ENCODE measurements around the gene GPX5. TPM values are rescaled to one million over a fixed set of nuclear protein-coding genes. Genes with fewer than 3 reads are reported as not detected.

Gene GPX5
- total RNA-seq, 1 donor from 2014 or later = not detected

DNA sequence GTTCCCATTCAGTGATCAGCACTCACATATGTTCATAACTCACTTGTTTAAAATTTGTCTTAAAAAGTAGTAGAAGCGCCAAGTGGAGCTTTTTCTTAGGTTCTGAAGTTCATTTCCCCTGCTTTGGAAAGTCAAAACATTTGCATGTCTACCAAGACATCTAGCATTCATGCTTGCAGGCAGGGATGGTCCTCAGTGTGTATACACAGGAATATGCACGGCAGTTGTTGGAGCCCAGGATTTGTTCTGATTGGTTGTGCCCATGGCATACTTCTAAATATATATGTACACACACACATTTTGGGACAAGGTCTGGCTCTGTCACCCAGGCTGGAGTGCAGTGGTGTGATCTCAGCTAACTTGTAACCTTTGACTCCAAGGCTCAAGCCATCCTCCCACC, 7.7 kb upstream of the GPX5 start:
- no peak overlapping the region for H3K27ac Mint-ChIP-seq (ENCODE audit: unreplicated experiment)
- TF ChIP-seq, protein P1, sequence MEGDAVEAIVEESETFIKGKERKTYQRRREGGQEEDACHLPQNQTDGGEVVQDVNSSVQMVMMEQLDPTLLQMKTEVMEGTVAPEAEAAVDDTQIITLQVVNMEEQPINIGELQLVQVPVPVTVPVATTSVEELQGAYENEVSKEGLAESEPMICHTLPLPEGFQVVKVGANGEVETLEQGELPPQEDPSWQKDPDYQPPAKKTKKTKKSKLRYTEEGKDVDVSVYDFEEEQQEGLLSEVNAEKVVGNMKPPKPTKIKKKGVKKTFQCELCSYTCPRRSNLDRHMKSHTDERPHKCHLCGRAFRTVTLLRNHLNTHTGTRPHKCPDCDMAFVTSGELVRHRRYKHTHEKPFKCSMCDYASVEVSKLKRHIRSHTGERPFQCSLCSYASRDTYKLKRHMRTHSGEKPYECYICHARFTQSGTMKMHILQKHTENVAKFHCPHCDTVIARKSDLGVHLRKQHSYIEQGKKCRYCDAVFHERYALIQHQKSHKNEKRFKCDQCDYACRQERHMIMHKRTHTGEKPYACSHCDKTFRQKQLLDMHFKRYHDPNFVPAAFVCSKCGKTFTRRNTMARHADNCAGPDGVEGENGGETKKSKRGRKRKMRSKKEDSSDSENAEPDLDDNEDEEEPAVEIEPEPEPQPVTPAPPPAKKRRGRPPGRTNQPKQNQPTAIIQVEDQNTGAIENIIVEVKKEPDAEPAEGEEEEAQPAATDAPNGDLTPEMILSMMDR (IDR thresholded peaks at IDR 0.05) = no peak
- no peaks in the 10 kb centered on the region for H3K36me3 Mint-ChIP-seq (ENCODE audit: low read depth)
- no peaks in the 10 kb centered on the region for H3K9me3 Mint-ChIP-seq (ENCODE audit: low read depth)
- DNase-seq (ENCODE audit: low spot score) = no peak
- H3K27me3 Mint-ChIP-seq (ENCODE audit: low read depth) = peaks cover 38% of the 10 kb centered on the region
- H3K4me1 Mint-ChIP-seq (ENCODE audit: low read depth) = no peaks in the 10 kb centered on the region
- H3K4me3 Mint-ChIP-seq (ENCODE audit: unreplicated experiment) = no peak overlapping the region

DNA sequence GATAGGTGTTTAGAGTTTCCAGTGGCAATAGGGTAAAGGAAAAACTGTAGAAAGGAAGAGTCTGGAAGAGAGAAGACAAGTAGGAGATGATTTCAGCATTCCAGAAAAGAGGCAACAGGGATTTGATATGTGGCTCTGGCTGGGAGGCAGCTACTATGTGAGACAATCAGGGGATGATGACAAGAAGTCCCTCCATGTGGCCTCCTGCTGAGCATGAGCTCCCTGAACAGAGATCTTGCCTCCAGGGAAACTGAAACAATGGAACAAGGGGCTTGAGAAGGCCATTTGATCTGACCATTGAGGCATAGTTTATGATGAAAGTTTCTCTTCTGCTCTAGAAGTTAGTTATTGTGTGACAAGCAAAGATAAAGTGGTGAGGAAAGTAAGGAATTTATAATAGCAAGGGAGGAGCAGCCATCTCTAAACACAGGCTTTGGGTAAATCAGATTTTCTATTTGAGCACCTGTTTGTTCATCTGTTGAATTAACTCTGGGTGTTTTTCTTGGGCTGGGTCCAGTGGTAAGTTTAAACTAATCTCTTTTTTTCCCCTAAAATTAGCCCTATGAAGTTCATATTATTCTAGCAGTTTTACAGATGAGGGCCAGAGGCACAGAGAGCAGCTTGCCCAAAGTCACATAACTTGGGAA, 3.0 kb upstream of the GPX5 start:
- TF ChIP-seq, protein P1 (IDR thresholded peaks at IDR 0.05) = no peak
- H3K4me1 Mint-ChIP-seq (ENCODE audit: low read depth) = no peaks in the 10 kb centered on the region
- no peaks in the 10 kb centered on the region for H3K9me3 Mint-ChIP-seq (ENCODE audit: low read depth)
- DNase-seq (ENCODE audit: low spot score) = no peak
- H3K4me3 Mint-ChIP-seq (ENCODE audit: unreplicated experiment) = no peak overlapping the region
- no peak overlapping the region for H3K27ac Mint-ChIP-seq (ENCODE audit: unreplicated experiment)
- H3K36me3 Mint-ChIP-seq (ENCODE audit: low read depth) = no peaks in the 10 kb centered on the region
- peaks cover 42% of the 10 kb centered on the region for H3K27me3 Mint-ChIP-seq (ENCODE audit: low read depth)

DNA sequence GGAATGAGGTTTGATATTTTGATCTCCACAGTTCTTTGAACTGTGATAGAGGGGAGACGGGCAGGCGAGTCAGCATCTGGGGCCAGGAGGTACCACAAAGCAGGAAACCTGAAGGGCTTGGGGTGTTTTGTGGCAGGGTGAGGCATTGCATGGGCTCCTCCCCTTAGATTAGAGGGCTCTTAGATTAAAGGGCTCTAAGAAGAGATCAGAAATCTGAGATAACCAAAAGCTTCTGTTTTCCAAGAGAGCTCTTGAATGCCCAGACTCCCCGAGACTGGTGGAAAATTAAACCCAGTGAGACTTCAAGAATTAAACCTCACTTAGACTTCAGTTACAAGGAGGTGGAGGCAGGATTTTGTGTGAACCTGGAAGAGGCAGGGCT, 2.4 kb upstream of the GPX5 start:
- Mint-ChIP-seq H3K4me1 (ENCODE audit: low read depth) (no peaks in the 10 kb centered on the region), H3K4me3 (ENCODE audit: unreplicated experiment) (no peak overlapping the region), H3K36me3 (ENCODE audit: low read depth) (no peaks in the 10 kb centered on the region), H3K9me3 (ENCODE audit: low read depth) (no peaks in the 10 kb centered on the region), H3K27ac (ENCODE audit: unreplicated experiment) (no peak overlapping the region), H3K27me3 (ENCODE audit: low read depth) (peaks cover 45% of the 10 kb centered on the region)
- DNase-seq (ENCODE audit: low spot score) = no peak
- TF ChIP-seq, protein P1 (IDR thresholded peaks at IDR 0.05) = no peak

DNA sequence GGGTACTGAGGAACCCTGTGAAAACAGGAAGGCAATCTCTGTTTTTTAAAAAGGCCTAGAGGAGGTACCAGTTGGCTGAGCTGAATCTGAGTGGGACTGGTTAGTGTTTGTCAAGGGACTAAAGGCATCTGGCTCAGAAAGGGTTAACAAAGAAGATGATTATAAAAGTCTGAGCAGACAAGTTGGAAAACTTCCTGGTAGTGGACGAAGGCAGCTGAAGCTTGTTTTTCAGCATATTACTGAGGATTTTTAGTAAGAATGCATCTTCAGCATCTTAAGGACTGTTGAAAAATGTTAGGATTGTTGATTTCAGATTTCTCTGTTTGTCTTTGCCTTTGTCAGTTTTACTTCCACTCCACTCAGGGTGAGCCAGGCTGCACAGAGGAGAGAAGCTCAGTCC, 5.1 kb downstream of the GPX5 start:
- TF ChIP-seq, protein P1 (IDR thresholded peaks at IDR 0.05) = no peak
- Mint-ChIP-seq H3K36me3 (ENCODE audit: low read depth) (no peaks in the 10 kb centered on the region), H3K27me3 (ENCODE audit: low read depth) (peaks cover 45% of the 10 kb centered on the region), H3K4me3 (ENCODE audit: unreplicated experiment) (no peak overlapping the region), H3K27ac (ENCODE audit: unreplicated experiment) (no peak overlapping the region), H3K9me3 (ENCODE audit: low read depth) (no peaks in the 10 kb centered on the region), H3K4me1 (ENCODE audit: low read depth) (no peaks in the 10 kb centered on the region)
- DNase-seq (ENCODE audit: low spot score) = no peak

DNA sequence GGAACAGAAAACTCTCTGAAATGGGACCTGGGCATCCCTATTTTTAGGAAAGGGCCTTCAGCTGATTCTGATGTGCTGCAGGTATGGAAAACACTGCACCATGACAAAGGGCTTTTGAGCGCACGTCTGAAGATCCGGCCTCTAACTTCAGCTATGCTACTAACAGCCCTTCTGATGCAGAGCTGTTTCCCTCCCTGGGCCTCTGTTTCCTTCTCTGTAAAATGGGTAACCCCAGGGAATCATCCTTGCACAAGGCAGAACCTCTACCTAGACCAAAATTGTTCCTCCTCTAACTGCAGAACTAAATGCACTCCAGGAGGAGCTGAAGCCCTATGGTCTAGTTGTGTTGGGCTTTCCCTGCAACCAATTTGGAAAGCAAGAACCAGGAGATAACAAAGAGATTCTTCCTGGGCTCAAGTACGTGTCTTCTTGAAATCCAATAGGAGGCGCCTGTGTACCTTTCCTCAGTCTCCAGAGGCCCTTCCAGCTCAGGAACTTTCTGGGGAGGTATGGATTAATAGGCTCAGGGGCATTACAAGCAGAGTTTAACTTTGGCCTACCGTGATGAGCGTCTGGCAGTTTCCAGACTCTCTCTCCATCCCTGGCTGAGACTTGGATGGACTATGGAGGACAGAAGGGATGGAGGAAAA, 5.9 kb downstream of the GPX5 start:
- no peaks in the 10 kb centered on the region for H3K36me3 Mint-ChIP-seq (ENCODE audit: low read depth)
- H3K27me3 Mint-ChIP-seq (ENCODE audit: low read depth) = peaks cover 38% of the 10 kb centered on the region
- TF ChIP-seq, protein P1 (IDR thresholded peaks at IDR 0.05) = no peak
- no peak overlapping the region for H3K4me3 Mint-ChIP-seq (ENCODE audit: unreplicated experiment)
- H3K4me1 Mint-ChIP-seq (ENCODE audit: low read depth) = no peaks in the 10 kb centered on the region
- no peak for DNase-seq (ENCODE audit: low spot score)
- H3K9me3 Mint-ChIP-seq (ENCODE audit: low read depth) = no peaks in the 10 kb centered on the region
- H3K27ac Mint-ChIP-seq (ENCODE audit: unreplicated experiment) = no peak overlapping the region

Data from chondrocyte (in vitro differentiated cells).